ENCODE data around the gene DSG4.

- TF ChIP-seq CTCF (conservative IDR thresholded peaks at IDR 0.05 in 1 of 2, IDR thresholded peaks at IDR 0.05 in 1 of 2; ENCODE audit: low read depth in 1 of 2, low read length in 2 of 2) (no peak), EZH2 (IDR thresholded peaks at IDR 0.05; ENCODE audit: low read length, missing control alignments) (no peak)
These were observed 49.4 kb downstream of the DSG4 start for GRCh38 chr18:31426021-31426420.

All from fibroblast of lung (primary cell).